Endothelial cell (in vitro differentiated cells): ENCODE measurements around the gene ARMC3. TPM values are rescaled to one million over a fixed set of nuclear protein-coding genes. Genes with fewer than 3 reads are reported as not detected.

Source experiments
- DNase-seq: peaks from one replicate; pipeline ENCODE4 v3.0.0; 2021; ENCODE audit warnings: low spot score
- H3K27ac Mint-ChIP-seq: one replicate; pipeline ENCODE4 v1.8.0; 2021; ENCODE audit warnings: mixed read lengths, inconsistent platforms; ENCODE audit not compliant: unreplicated experiment
- H3K27me3 Mint-ChIP-seq: one replicate; pipeline ENCODE4 v1.8.0; 2021; ENCODE audit warnings: mild to moderate bottlenecking, moderate library complexity, mixed read lengths, inconsistent platforms; ENCODE audit not compliant: unreplicated experiment
- H3K36me3 Mint-ChIP-seq: one replicate; pipeline ENCODE4 v1.8.0; 2021; ENCODE audit warnings: mild to moderate bottlenecking, low read depth, mixed read lengths, inconsistent platforms; ENCODE audit not compliant: unreplicated experiment
- H3K4me1 Mint-ChIP-seq: one replicate; pipeline ENCODE4 v1.8.0; 2021; ENCODE audit warnings: mild to moderate bottlenecking, mixed read lengths, inconsistent platforms; ENCODE audit not compliant: unreplicated experiment
- H3K4me3 Mint-ChIP-seq: one replicate; pipeline ENCODE4 v1.8.0; 2021; ENCODE audit warnings: mild to moderate bottlenecking, mixed read lengths, inconsistent platforms; ENCODE audit not compliant: unreplicated experiment
- H3K9me3 Mint-ChIP-seq: one replicate; pipeline ENCODE4 v1.8.0; 2021; ENCODE audit warnings: mixed read lengths, inconsistent platforms; ENCODE audit not compliant: unreplicated experiment
- CTCF ChIP-seq: fragments of 200-600 bp; sonication (generic); IDR thresholded peaks from one replicate; pipeline ENCODE4 v1.5.0; 2021; ENCODE audit warnings: antibody characterized with exemption; ENCODE audit not compliant: unreplicated experiment
- total RNA-seq: library from RNA; stranded (reverse); fragmentation: NEBNext Ultra II Directional; extraction: Animal tissue kit (Norgen Biotek cat#: 25700); gene quantifications from one replicate; pipeline ENCODE4 v1.2.1, GENCODE V29; 2021; ENCODE audit not compliant: unreplicated experiment

ARMC3 gene
- total RNA-seq, 1 donor from 2014 or later = 2.1 TPM

DNA sequence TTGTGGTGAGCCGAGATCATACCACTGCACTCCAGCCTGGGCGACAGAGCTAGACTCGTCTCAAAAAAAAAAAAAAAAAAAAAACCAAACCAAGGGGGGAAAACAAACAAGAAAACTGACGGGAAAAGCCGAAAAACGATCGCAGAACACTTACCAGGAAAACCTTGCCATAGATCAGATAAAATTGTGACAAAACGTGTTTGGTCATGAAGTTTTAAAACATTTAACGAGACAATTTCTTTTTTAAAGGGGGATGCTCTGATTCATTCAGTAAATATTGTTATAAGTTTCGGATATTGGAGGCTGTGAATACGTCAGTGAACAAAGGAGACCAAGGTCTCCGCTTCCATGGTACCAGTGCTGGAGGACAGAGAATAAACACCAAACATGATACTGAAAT is 77.3 kb downstream of the ARMC3 start:
- H3K27me3 Mint-ChIP-seq = no peaks in the 10 kb centered on the region
- no peak overlapping the region for H3K27ac Mint-ChIP-seq
- no peaks in the 10 kb centered on the region for H3K36me3 Mint-ChIP-seq
- H3K4me3 Mint-ChIP-seq = no peak overlapping the region
- no peaks in the 10 kb centered on the region for H3K9me3 Mint-ChIP-seq
- no peak for DNase-seq
- no peaks in the 10 kb centered on the region for H3K4me1 Mint-ChIP-seq
- no peak for TF ChIP-seq CTCF

- Mint-ChIP-seq H3K4me1 (no peaks in the 10 kb centered on the region), H3K36me3 (peaks cover 4% of the 10 kb centered on the region), H3K27ac (no peak overlapping the region), H3K27me3 (peaks cover 2% of the 10 kb centered on the region), H3K4me3 (no peak overlapping the region), H3K9me3 (no peaks in the 10 kb centered on the region)
- no peak for DNase-seq
- no peak for TF ChIP-seq CTCF
Observed at GRCh38 chr10:23013581-23014335, 85.9 kb downstream of the ARMC3 start.

DNA sequence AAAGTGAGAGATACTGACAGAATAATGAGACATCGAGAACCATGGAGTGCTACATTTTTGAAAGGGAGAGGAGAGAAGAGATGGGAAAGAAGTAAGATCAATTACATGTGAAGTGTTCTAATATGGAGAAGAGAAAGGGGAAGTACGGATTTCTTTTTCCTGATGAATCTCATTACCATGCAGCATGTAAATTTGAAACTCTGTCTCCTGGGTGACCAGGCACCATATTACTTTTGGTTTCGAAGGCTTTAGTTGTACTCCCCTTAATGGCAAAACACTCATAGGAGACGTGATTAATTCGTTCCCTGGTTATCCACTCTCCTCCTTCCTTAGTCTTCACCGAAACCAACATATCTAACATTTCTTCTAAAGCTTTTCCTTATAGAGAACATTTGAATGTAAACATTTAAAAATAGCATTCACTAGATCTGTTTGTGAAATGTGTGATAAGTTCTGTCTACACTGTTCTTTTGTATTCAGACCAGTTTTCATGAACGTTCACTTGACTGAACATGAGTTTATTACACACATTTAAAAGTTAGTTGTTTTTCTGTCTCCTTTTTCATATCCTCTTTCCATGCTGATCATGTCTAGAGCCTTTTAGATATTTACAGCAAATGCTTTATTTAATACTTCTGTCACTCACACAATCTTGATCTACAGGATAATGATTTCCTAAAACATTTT is 87.3 kb downstream of the ARMC3 start:
- TF ChIP-seq CTCF = no peak
- Mint-ChIP-seq H3K27ac (no peak overlapping the region), H3K9me3 (no peaks in the 10 kb centered on the region), H3K4me3 (no peak overlapping the region), H3K36me3 (peaks cover 4% of the 10 kb centered on the region), H3K4me1 (no peaks in the 10 kb centered on the region), H3K27me3 (peaks cover 2% of the 10 kb centered on the region)
- no peak for DNase-seq

- Mint-ChIP-seq H3K9me3 (no peaks in the 10 kb centered on the region), H3K36me3 (no peaks in the 10 kb centered on the region), H3K4me3 (no peak overlapping the region), H3K4me1 (no peaks in the 10 kb centered on the region), H3K27ac (no peak overlapping the region), H3K27me3 (peaks cover 2% of the 10 kb centered on the region)
- DNase-seq = no peak
- no peak for TF ChIP-seq CTCF
Observed at GRCh38 chr10:23016636-23017035, 88.8 kb downstream of the ARMC3 start.

- Mint-ChIP-seq H3K9me3 (no peaks in the 10 kb centered on the region), H3K4me1 (no peaks in the 10 kb centered on the region)
- no peak for TF ChIP-seq CTCF
Observed at GRCh38 chr10:23019633-23020032, 91.8 kb downstream of the ARMC3 start.

More at GRCh38 chr10:23019633-23020032, 91.8 kb downstream of the ARMC3 start:
- Mint-ChIP-seq H3K4me3 (no peak overlapping the region), H3K27me3 (no peaks in the 10 kb centered on the region), H3K27ac (no peak overlapping the region), H3K36me3 (no peaks in the 10 kb centered on the region)
- DNase-seq = no peak
